Measurements from ENCODE around the gene SMARCAL1. TPM values are rescaled to one million over a fixed set of nuclear protein-coding genes. Genes with fewer than 3 reads are reported as not detected.

SMARCAL1 gene
- total and polyA plus RNA-seq, 2 experiments from 2014 or later: 10.3 to 17.2 TPM

DNA sequence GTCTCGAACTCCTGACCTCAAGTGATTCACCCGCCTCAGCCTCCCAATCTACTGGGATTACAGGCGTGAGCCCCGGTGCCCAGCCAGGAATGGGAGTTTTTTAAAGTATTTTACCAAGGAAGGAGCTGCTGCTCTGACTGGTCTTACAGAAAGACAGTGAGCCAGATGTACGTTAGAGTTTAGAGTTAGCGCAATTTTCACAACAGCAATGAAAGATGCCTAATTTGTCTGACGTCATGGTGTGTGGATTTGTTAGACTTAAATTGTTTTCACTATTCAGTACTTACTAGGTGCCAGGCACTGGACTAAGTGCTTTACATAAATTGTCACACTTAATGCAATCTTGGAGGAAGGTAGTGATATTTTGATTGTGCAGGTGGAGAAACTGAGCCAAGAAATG, 74.0 kb downstream of the SMARCAL1 start:
- no peak overlapping the region for H3K27ac Mint-ChIP-seq

More for the DNA sequence above, 74.0 kb downstream of the SMARCAL1 start:
- no peak for ATAC-seq
- H3K4me1 Mint-ChIP-seq: no peaks in the 10 kb centered on the region
- no peaks in the 10 kb centered on the region for H3K27me3 Mint-ChIP-seq (ENCODE audit: insufficient read depth, low read depth, poor library complexity)
- 0 out of 2 replicates have a peak, but pooled peaks cover 4% of the 10 kb centered on the region for H4K20me1 ChIP-seq (replicated peaks; ENCODE audit: insufficient read depth)
- no peak overlapping the region for H3K4me3 Mint-ChIP-seq
- H3K9me3 Mint-ChIP-seq: no peaks in the 10 kb centered on the region
- H3F3A ChIP-seq (replicated peaks; ENCODE audit: low read depth): no peaks in the 10 kb centered on the region
- H3K36me3 Mint-ChIP-seq (ENCODE audit: low read depth): peaks cover 4% of the 10 kb centered on the region; the same call in 1 of the 3 replicates
- no peak overlapping the region for H3K4me3 ChIP-seq
- H3K4me1 ChIP-seq (ENCODE audit: insufficient read depth): no peaks in the 10 kb centered on the region
- H3K4me2 ChIP-seq: no peak overlapping the region
- no peaks in the 10 kb centered on the region for H3K27me3 ChIP-seq (ENCODE audit: insufficient read depth)
- H3K27ac ChIP-seq (ENCODE audit: low read depth): no peak overlapping the region
- H2AFZ ChIP-seq: no peak overlapping the region
- no peak for DNase-seq (ENCODE audit: low spot score)
- H3K79me2 ChIP-seq (replicated peaks; ENCODE audit: insufficient read depth): no peaks in the 10 kb centered on the region
- H3K36me3 ChIP-seq (ENCODE audit: insufficient read depth): 0 out of 2 replicates have a peak, but pooled peaks cover 3% of the 10 kb centered on the region
- no peaks in the 10 kb centered on the region for H3K9me2 ChIP-seq (ENCODE audit: insufficient read depth)
- TF ChIP-seq EZH2phosphoT487 (IDR thresholded peaks at IDR 0.05; ENCODE audit: unreplicated experiment) (no peak), JUNB (IDR thresholded peaks at IDR 0.05; ENCODE audit: unreplicated experiment) (no peak), ZNF114 (CRISPR knock-in tag; IDR thresholded peaks at IDR 0.05) (no peak), NANOG (IDR thresholded peaks at IDR 0.05; ENCODE audit: borderline replicate concordance) (no peak), EZH2 (IDR thresholded peaks at IDR 0.05; ENCODE audit: low read depth, unreplicated experiment) (no peak), CREB1 (CRISPR knock-in tag; IDR thresholded peaks at IDR 0.05; ENCODE audit: low read depth) (no peak), POLR2AphosphoS5 (IDR thresholded peaks at IDR 0.05; ENCODE audit: low read depth) (no peak), ZNF331 (CRISPR knock-in tag; IDR thresholded peaks at IDR 0.05; ENCODE audit: low read depth) (no peak), STAT1 (IDR thresholded peaks at IDR 0.05; ENCODE audit: unreplicated experiment) (no peak)
- TF ChIP-seq, protein P1, sequence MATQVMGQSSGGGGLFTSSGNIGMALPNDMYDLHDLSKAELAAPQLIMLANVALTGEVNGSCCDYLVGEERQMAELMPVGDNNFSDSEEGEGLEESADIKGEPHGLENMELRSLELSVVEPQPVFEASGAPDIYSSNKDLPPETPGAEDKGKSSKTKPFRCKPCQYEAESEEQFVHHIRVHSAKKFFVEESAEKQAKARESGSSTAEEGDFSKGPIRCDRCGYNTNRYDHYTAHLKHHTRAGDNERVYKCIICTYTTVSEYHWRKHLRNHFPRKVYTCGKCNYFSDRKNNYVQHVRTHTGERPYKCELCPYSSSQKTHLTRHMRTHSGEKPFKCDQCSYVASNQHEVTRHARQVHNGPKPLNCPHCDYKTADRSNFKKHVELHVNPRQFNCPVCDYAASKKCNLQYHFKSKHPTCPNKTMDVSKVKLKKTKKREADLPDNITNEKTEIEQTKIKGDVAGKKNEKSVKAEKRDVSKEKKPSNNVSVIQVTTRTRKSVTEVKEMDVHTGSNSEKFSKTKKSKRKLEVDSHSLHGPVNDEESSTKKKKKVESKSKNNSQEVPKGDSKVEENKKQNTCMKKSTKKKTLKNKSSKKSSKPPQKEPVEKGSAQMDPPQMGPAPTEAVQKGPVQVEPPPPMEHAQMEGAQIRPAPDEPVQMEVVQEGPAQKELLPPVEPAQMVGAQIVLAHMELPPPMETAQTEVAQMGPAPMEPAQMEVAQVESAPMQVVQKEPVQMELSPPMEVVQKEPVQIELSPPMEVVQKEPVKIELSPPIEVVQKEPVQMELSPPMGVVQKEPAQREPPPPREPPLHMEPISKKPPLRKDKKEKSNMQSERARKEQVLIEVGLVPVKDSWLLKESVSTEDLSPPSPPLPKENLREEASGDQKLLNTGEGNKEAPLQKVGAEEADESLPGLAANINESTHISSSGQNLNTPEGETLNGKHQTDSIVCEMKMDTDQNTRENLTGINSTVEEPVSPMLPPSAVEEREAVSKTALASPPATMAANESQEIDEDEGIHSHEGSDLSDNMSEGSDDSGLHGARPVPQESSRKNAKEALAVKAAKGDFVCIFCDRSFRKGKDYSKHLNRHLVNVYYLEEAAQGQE (IDR thresholded peaks at IDR 0.05; ENCODE audit: unreplicated experiment): no peak
- TF ChIP-seq, protein P2, sequence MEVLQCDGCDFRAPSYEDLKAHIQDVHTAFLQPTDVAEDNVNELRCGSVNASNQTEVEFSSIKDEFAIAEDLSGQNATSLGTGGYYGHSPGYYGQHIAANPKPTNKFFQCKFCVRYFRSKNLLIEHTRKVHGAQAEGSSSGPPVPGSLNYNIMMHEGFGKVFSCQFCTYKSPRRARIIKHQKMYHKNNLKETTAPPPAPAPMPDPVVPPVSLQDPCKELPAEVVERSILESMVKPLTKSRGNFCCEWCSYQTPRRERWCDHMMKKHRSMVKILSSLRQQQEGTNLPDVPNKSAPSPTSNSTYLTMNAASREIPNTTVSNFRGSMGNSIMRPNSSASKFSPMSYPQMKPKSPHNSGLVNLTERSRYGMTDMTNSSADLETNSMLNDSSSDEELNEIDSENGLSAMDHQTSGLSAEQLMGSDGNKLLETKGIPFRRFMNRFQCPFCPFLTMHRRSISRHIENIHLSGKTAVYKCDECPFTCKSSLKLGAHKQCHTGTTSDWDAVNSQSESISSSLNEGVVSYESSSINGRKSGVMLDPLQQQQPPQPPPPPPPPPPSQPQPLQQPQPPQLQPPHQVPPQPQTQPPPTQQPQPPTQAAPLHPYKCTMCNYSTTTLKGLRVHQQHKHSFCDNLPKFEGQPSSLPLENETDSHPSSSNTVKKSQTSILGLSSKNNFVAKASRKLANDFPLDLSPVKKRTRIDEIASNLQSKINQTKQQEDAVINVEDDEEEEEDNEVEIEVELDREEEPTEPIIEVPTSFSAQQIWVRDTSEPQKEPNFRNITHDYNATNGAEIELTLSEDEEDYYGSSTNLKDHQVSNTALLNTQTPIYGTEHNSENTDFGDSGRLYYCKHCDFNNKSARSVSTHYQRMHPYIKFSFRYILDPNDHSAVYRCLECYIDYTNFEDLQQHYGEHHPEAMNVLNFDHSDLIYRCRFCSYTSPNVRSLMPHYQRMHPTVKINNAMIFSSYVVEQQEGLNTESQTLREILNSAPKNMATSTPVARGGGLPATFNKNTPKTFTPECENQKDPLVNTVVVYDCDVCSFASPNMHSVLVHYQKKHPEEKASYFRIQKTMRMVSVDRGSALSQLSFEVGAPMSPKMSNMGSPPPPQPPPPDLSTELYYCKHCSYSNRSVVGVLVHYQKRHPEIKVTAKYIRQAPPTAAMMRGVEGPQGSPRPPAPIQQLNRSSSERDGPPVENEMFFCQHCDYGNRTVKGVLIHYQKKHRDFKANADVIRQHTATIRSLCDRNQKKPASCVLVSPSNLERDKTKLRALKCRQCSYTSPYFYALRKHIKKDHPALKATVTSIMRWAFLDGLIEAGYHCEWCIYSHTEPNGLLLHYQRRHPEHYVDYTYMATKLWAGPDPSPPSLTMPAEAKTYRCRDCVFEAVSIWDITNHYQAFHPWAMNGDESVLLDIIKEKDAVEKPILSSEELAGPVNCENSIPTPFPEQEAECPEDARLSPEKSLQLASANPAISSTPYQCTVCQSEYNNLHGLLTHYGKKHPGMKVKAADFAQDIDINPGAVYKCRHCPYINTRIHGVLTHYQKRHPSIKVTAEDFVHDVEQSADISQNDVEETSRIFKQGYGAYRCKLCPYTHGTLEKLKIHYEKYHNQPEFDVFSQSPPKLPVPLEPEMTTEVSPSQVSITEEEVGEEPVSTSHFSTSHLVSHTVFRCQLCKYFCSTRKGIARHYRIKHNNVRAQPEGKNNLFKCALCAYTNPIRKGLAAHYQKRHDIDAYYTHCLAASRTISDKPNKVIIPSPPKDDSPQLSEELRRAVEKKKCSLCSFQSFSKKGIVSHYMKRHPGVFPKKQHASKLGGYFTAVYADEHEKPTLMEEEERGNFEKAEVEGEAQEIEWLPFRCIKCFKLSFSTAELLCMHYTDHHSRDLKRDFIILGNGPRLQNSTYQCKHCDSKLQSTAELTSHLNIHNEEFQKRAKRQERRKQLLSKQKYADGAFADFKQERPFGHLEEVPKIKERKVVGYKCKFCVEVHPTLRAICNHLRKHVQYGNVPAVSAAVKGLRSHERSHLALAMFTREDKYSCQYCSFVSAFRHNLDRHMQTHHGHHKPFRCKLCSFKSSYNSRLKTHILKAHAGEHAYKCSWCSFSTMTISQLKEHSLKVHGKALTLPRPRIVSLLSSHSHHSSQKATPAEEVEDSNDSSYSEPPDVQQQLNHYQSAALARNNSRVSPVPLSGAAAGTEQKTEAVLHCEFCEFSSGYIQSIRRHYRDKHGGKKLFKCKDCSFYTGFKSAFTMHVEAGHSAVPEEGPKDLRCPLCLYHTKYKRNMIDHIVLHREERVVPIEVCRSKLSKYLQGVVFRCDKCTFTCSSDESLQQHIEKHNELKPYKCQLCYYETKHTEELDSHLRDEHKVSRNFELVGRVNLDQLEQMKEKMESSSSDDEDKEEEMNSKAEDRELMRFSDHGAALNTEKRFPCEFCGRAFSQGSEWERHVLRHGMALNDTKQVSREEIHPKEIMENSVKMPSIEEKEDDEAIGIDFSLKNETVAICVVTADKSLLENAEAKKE (CRISPR knock-in tag; IDR thresholded peaks at IDR 0.05): no peak
- TF ChIP-seq, protein P3, sequence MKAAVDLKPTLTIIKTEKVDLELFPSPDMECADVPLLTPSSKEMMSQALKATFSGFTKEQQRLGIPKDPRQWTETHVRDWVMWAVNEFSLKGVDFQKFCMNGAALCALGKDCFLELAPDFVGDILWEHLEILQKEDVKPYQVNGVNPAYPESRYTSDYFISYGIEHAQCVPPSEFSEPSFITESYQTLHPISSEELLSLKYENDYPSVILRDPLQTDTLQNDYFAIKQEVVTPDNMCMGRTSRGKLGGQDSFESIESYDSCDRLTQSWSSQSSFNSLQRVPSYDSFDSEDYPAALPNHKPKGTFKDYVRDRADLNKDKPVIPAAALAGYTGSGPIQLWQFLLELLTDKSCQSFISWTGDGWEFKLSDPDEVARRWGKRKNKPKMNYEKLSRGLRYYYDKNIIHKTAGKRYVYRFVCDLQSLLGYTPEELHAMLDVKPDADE (IDR thresholded peaks at IDR 0.05): no peak
- TF ChIP-seq, protein P4, sequence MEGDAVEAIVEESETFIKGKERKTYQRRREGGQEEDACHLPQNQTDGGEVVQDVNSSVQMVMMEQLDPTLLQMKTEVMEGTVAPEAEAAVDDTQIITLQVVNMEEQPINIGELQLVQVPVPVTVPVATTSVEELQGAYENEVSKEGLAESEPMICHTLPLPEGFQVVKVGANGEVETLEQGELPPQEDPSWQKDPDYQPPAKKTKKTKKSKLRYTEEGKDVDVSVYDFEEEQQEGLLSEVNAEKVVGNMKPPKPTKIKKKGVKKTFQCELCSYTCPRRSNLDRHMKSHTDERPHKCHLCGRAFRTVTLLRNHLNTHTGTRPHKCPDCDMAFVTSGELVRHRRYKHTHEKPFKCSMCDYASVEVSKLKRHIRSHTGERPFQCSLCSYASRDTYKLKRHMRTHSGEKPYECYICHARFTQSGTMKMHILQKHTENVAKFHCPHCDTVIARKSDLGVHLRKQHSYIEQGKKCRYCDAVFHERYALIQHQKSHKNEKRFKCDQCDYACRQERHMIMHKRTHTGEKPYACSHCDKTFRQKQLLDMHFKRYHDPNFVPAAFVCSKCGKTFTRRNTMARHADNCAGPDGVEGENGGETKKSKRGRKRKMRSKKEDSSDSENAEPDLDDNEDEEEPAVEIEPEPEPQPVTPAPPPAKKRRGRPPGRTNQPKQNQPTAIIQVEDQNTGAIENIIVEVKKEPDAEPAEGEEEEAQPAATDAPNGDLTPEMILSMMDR (conservative IDR thresholded peaks at IDR 0.05; ENCODE audit: low read depth in 2 of 2): no peak

Measured in GM23338 (cell line).